DND-41 (cell line): ENCODE results near the gene NAALADL1.

ENCODE experiments used
- CTCF ChIP-seq: IDR thresholded peaks from 2 replicates; pipeline ENCODE4 v1.5.1; 2012; ENCODE audit warnings: borderline replicate concordance, low read length, moderate library complexity, mild to moderate bottlenecking; ENCODE audit not compliant: poor library complexity, severe bottlenecking; ENCODE audit errors: extremely low read depth
- EZH2 ChIP-seq: IDR thresholded peaks from 3 replicates; pipeline ENCODE4 v1.6.1; 2012; ENCODE audit warnings: borderline replicate concordance, low read depth, mild to moderate bottlenecking, moderate library complexity, low read length, inconsistent platforms; ENCODE audit not compliant: severe bottlenecking

- TF ChIP-seq CTCF (no peak), EZH2 (no peak)
These were observed 29.5 kb upstream of the NAALADL1 start for GRCh38 chr11:65087827-65088226.
